Measurements from ENCODE around the gene OR2B2. TPM values are rescaled to one million over a fixed set of nuclear protein-coding genes. Genes with fewer than 3 reads are reported as not detected.

The OR2B2 gene
- total RNA-seq, 2 experiments from 2014 or later: not detected

- ATAC-seq (ENCODE audit: low read depth) (peak; percentile 56), DNase-seq (peak; percentile 86)
- POLR2A ChIA-PET: interaction anchor here (0.6 to 21.7 kb wide), 51 partner anchors 9 to 1871 kb away, joined by 3 to 2088 read pairs (median 6); partner anchors contain the start of genes TRIM27, ZKSCAN4 and ZSCAN26
- Mint-ChIP-seq H3K9me3 (no peaks in the 10 kb centered on the region), H3K4me3 (no peak overlapping the region), H3K27ac (no peak overlapping the region), H3K36me3 (peaks cover 7% of the 10 kb centered on the region), H3K27me3 (no peaks in the 10 kb centered on the region), H3K4me1 (peaks cover 43% of the 10 kb centered on the region)
Measured at GRCh38 chr6:27890445-27891319, 21.5 kb downstream of the OR2B2 start.

- no peaks in the 10 kb centered on the region for H3K27me3 Mint-ChIP-seq
- H3K27ac Mint-ChIP-seq: no peak overlapping the region
- DNase-seq (no peak), ATAC-seq (ENCODE audit: low read depth) (no peak)
- no peak overlapping the region for H3K4me3 Mint-ChIP-seq
- POLR2A ChIA-PET: interaction anchor here (0.6 to 21.7 kb wide), 44 partner anchors 8 to 1870 kb away, joined by 3 to 2088 read pairs (median 7); partner anchors contain the start of genes TRIM27, ZKSCAN4 and ZSCAN26
- no peaks in the 10 kb centered on the region for H3K9me3 Mint-ChIP-seq
- peaks cover 7% of the 10 kb centered on the region for H3K36me3 Mint-ChIP-seq
- peaks cover 45% of the 10 kb centered on the region for H3K4me1 Mint-ChIP-seq
Measured at GRCh38 chr6:27889628-27890444, 22.4 kb downstream of the OR2B2 start.

GRCh38 chr6:27889275-27889627, 22.9 kb downstream of the OR2B2 start:
- POLR2A ChIA-PET: interaction anchor here (1.1 to 21.7 kb wide), 12 partner anchors 7 to 1869 kb away, joined by 4 to 2088 read pairs (median 34); a partner anchor contains a TSS
- no peak overlapping the region for H3K27ac Mint-ChIP-seq
- H3K27me3 Mint-ChIP-seq: no peaks in the 10 kb centered on the region
- ATAC-seq (ENCODE audit: low read depth): no peak
- no peaks in the 10 kb centered on the region for H3K9me3 Mint-ChIP-seq
- H3K4me3 Mint-ChIP-seq: no peak overlapping the region
- H3K4me1 Mint-ChIP-seq: peaks cover 45% of the 10 kb centered on the region
- no peak for DNase-seq
- peaks cover 8% of the 10 kb centered on the region for H3K36me3 Mint-ChIP-seq

- H3K4me1 Mint-ChIP-seq: peaks cover 45% of the 10 kb centered on the region
- peaks cover 8% of the 10 kb centered on the region for H3K36me3 Mint-ChIP-seq
- DNase-seq (no peak), ATAC-seq (ENCODE audit: low read depth) (no peak)
- H3K27me3 Mint-ChIP-seq: no peaks in the 10 kb centered on the region
- H3K27ac Mint-ChIP-seq: peak overlapping the region; percentile 82
- no peaks in the 10 kb centered on the region for H3K9me3 Mint-ChIP-seq
- peak overlapping the region; percentile 44 for H3K4me3 Mint-ChIP-seq
- POLR2A ChIA-PET: interaction anchor here (1.1 to 21.7 kb wide), 8 partner anchors 11 to 1868 kb away, joined by 4 to 2088 read pairs (median 59); a partner anchor contains a TSS
Measured at GRCh38 chr6:27888566-27888965, 23.6 kb downstream of the OR2B2 start.

- Mint-ChIP-seq H3K4me1 (peaks cover 26% of the 10 kb centered on the region), H3K4me3 (no peak overlapping the region), H3K27me3 (no peaks in the 10 kb centered on the region), H3K36me3 (peaks cover 1% of the 10 kb centered on the region), H3K27ac (no peak overlapping the region), H3K9me3 (no peaks in the 10 kb centered on the region)
- no peak for DNase-seq
- POLR2A ChIA-PET: interaction anchor here (21.7 kb wide), 1 partner anchor 17 kb away, joined by 2088 read pairs; a partner anchor contains a TSS
- ATAC-seq (ENCODE audit: low read depth): no peak
Measured at GRCh38 chr6:27886073-27886472, 26.1 kb downstream of the OR2B2 start.

GRCh38 chr6:27883136-27883535, 29.1 kb downstream of the OR2B2 start:
- Mint-ChIP-seq H3K27ac (no peak overlapping the region), H3K4me3 (no peak overlapping the region), H3K36me3 (peaks cover 1% of the 10 kb centered on the region), H3K9me3 (no peaks in the 10 kb centered on the region), H3K27me3 (no peaks in the 10 kb centered on the region), H3K4me1 (peaks cover 11% of the 10 kb centered on the region)
- DNase-seq (no peak), ATAC-seq (ENCODE audit: low read depth) (no peak)
- POLR2A ChIA-PET: interaction anchor here (1.2 to 21.7 kb wide), 4 partner anchors 7 to 72 kb away, joined by 5 to 2088 read pairs (median 20); a partner anchor contains a TSS

- DNase-seq (no peak), ATAC-seq (ENCODE audit: low read depth) (no peak)
- Mint-ChIP-seq H3K4me1 (peaks cover 7% of the 10 kb centered on the region), H3K27me3 (no peaks in the 10 kb centered on the region), H3K9me3 (no peaks in the 10 kb centered on the region), H3K36me3 (peaks cover 1% of the 10 kb centered on the region), H3K27ac (no peak overlapping the region), H3K4me3 (no peak overlapping the region)
- POLR2A ChIA-PET: interaction anchor here (1.2 to 21.7 kb wide), 4 partner anchors 8 to 71 kb away, joined by 5 to 2088 read pairs (median 20); a partner anchor contains a TSS
Measured at GRCh38 chr6:27882624-27883023, 29.6 kb downstream of the OR2B2 start.

GRCh38 chr6:27879837-27880236, 32.4 kb downstream of the OR2B2 start:
- ATAC-seq (ENCODE audit: low read depth) (no peak), DNase-seq (no peak)
- no peaks in the 10 kb centered on the region for H3K27me3 Mint-ChIP-seq
- H3K4me1 Mint-ChIP-seq: peaks cover 4% of the 10 kb centered on the region
- H3K27ac Mint-ChIP-seq: peak overlapping the region; percentile 54
- peaks cover 1% of the 10 kb centered on the region for H3K36me3 Mint-ChIP-seq
- POLR2A ChIA-PET: interaction anchor here (1.0 to 21.7 kb wide), 4 partner anchors 9 to 42 kb away, joined by 4 to 2088 read pairs (median 44); a partner anchor contains a TSS
- no peaks in the 10 kb centered on the region for H3K9me3 Mint-ChIP-seq
- no peak overlapping the region for H3K4me3 Mint-ChIP-seq

- Mint-ChIP-seq H3K27ac (peak overlapping the region; percentile 93), H3K36me3 (no peaks in the 10 kb centered on the region), H3K4me1 (peaks cover 31% of the 10 kb centered on the region), H3K9me3 (no peaks in the 10 kb centered on the region), H3K4me3 (peak overlapping the region; percentile 92), H3K27me3 (no peaks in the 10 kb centered on the region)
- POLR2A ChIA-PET: interaction anchor here (0.8 to 18.9 kb wide), 21 partner anchors 9 to 1848 kb away, joined by 3 to 2159 read pairs (median 18); partner anchors contain the start of gene TRIM27
- no peak for DNase-seq
- ATAC-seq (ENCODE audit: low read depth): no peak
Measured at GRCh38 chr6:27874016-27874415, 38.2 kb downstream of the OR2B2 start.

- POLR2A ChIA-PET: interaction anchor here (0.5 to 18.9 kb wide), 31 partner anchors 8 to 1852 kb away, joined by 3 to 2159 read pairs (median 10); partner anchors contain the start of gene TRIM27
- Mint-ChIP-seq H3K4me1 (peaks cover 37% of the 10 kb centered on the region), H3K9me3 (no peaks in the 10 kb centered on the region), H3K4me3 (peak overlapping the region; percentile 92), H3K36me3 (no peaks in the 10 kb centered on the region), H3K27me3 (no peaks in the 10 kb centered on the region), H3K27ac (peak overlapping the region; percentile 93)
- peak; percentile 59 for ATAC-seq (ENCODE audit: low read depth)
- DNase-seq: peak; percentile 86
Measured at GRCh38 chr6:27873021-27873940, 38.9 kb downstream of the OR2B2 start.

GRCh38 chr6:27872642-27873020, 39.6 kb downstream of the OR2B2 start:
- POLR2A ChIA-PET: interaction anchor here (0.5 to 18.9 kb wide), 26 partner anchors 8 to 1851 kb away, joined by 3 to 2159 read pairs (median 18); a partner anchor contains a TSS
- peak; percentile 11 for ATAC-seq (ENCODE audit: low read depth)
- peak overlapping the region; percentile 92 for H3K4me3 Mint-ChIP-seq
- H3K27me3 Mint-ChIP-seq: no peaks in the 10 kb centered on the region
- DNase-seq: no peak
- peak overlapping the region; percentile 93 for H3K27ac Mint-ChIP-seq
- no peaks in the 10 kb centered on the region for H3K9me3 Mint-ChIP-seq
- H3K4me1 Mint-ChIP-seq: peaks cover 42% of the 10 kb centered on the region
- no peaks in the 10 kb centered on the region for H3K36me3 Mint-ChIP-seq

Data from activated naive CD8-positive, alpha-beta T cell treated with anti-CD3 and anti-CD28 coated beads, Interleukin-2, amount 10 ng/mL, durations not matched to agents 7 days and 5 days (primary cell).